HFFc6 (cell line): ENCODE measurements around the gene NLGN3. TPM values are rescaled to one million over a fixed set of nuclear protein-coding genes. Genes with fewer than 3 reads are reported as not detected.

ENCODE experiments used
- DNase-seq: peaks from one replicate; pipeline ENCODE4 v3.0.0-alpha.2; 2018
- H3K27ac Mint-ChIP-seq: 2 replicates; pipeline ENCODE4 v1.8.0; 2020; ENCODE audit warnings: mild to moderate bottlenecking, mixed read lengths
- H3K27me3 Mint-ChIP-seq: 2 replicates; pipeline ENCODE4 v1.8.0; 2021; ENCODE audit warnings: mild to moderate bottlenecking, moderate library complexity, mixed read lengths; ENCODE audit not compliant: insufficient read depth
- H3K36me3 Mint-ChIP-seq: 2 replicates; pipeline ENCODE4 v1.8.0; 2021; ENCODE audit warnings: low read depth, mixed read lengths
- H3K4me1 Mint-ChIP-seq: 2 replicates; pipeline ENCODE4 v1.8.0; 2020; ENCODE audit warnings: low read depth, mixed read lengths
- H3K4me3 Mint-ChIP-seq: 2 replicates; pipeline ENCODE4 v1.8.0; 2020; ENCODE audit warnings: mild to moderate bottlenecking, moderate library complexity, mixed read lengths
- H3K9me3 Mint-ChIP-seq: 2 replicates; pipeline ENCODE4 v1.8.0; 2020; ENCODE audit warnings: mild to moderate bottlenecking, mixed read lengths
- CTCF ChIP-seq: fragments of 200-600 bp; sonication (generic); IDR thresholded peaks from 2 replicates; pipeline ENCODE4 v1.5.0; 2021; ENCODE audit warnings: antibody characterized with exemption, mild to moderate bottlenecking
- total RNA-seq, 6 experiments: library from RNA; stranded (reverse); fragmentation: NEBNext Ultra II Directional; extraction: Animal tissue kit (Norgen Biotek cat#: 25700); gene quantifications; 2 replicates in 1 of 6; 3 replicates in 5 of 6; pipeline ENCODE4 v1.2.3, GENCODE V29; 2021

NLGN3 gene
- total RNA-seq, 6 experiments from 2014 or later = 0.14 to 0.48 (median 0.29) TPM

DNA sequence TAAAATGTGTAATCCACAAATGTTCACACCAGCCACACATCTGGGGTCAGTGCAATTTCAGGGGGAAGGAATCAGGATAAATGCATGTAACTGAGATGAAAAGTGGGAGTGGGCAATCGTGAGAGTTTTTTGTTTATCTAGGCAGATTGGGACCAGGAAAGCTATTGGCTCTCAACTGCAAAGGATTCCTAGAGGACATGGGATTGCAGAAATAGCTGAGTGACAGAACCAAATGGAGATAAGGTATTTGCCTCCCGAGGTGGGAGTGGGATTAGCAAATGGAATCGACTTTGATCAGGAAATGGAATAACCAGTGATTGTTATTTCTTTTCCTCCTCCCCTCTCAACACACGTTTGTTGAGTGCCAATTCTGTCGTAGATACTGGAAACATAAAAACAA is 39.5 kb downstream of the NLGN3 start:
- Mint-ChIP-seq H3K4me3 (no peak overlapping the region), H3K27me3 (peaks cover 5% of the 10 kb centered on the region), H3K36me3 (no peaks in the 10 kb centered on the region), H3K4me1 (peaks cover 20% of the 10 kb centered on the region), H3K9me3 (no peaks in the 10 kb centered on the region), H3K27ac (no peak overlapping the region)
- TF ChIP-seq CTCF = no peak
- no peak for DNase-seq

- H3K36me3 Mint-ChIP-seq = no peaks in the 10 kb centered on the region
Measured at GRCh38 chrX:71184803-71185495, 40.3 kb downstream of the NLGN3 start.

GRCh38 chrX:71191248-71191647 is 46.6 kb downstream of the NLGN3 start:
- no peaks in the 10 kb centered on the region for H3K9me3 Mint-ChIP-seq
- peaks cover 5% of the 10 kb centered on the region for H3K4me1 Mint-ChIP-seq
- no peak for DNase-seq
- no peak for TF ChIP-seq CTCF
- H3K27ac Mint-ChIP-seq = no peak overlapping the region
- no peak overlapping the region for H3K4me3 Mint-ChIP-seq
- H3K36me3 Mint-ChIP-seq = no peaks in the 10 kb centered on the region
- H3K27me3 Mint-ChIP-seq = peaks cover 2% of the 10 kb centered on the region

More at GRCh38 chrX:71184803-71185495, 40.3 kb downstream of the NLGN3 start:
- Mint-ChIP-seq H3K27ac (no peak overlapping the region), H3K4me1 (peaks cover 15% of the 10 kb centered on the region), H3K27me3 (peaks cover 5% of the 10 kb centered on the region), H3K9me3 (no peaks in the 10 kb centered on the region), H3K4me3 (no peak overlapping the region)
- no peak for TF ChIP-seq CTCF
- no peak for DNase-seq

DNA sequence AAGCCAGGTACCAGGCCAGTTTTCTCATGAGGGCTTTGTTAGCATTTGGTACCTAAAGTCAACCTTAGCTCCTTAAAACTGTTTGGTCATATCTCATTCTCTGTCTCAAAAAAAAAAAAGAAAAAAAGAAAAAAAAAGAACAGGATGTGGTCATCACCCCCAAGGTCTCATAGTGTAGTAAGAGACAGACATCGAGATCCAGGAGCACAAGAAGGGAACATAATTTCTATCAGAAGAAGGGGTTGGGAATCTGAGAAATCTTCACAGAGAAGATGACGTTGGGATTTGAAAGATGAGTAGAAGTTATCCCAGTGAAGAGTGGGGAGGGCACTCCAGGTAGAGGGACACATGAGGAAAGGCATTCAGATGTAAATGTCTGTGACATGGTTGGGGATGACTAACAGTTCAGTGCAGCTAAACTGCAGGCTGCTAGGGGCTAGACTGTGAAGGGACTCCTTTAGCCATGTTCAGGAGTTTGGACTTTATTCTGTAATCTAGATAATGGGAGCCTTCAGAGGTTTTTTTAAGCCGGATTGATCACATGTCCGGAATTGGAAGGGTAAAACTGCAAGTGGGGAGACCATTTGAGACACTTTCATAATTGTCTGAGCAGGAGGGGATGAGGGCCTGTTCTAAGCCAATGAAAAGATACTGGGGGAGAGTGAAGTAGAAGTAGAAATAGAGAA is 51.5 kb downstream of the NLGN3 start:
- DNase-seq = no peak
- Mint-ChIP-seq H3K4me1 (peaks cover 9% of the 10 kb centered on the region), H3K27ac (no peak overlapping the region), H3K9me3 (no peaks in the 10 kb centered on the region), H3K4me3 (no peak overlapping the region), H3K27me3 (no peaks in the 10 kb centered on the region), H3K36me3 (no peaks in the 10 kb centered on the region)
- no peak for TF ChIP-seq CTCF

DNA sequence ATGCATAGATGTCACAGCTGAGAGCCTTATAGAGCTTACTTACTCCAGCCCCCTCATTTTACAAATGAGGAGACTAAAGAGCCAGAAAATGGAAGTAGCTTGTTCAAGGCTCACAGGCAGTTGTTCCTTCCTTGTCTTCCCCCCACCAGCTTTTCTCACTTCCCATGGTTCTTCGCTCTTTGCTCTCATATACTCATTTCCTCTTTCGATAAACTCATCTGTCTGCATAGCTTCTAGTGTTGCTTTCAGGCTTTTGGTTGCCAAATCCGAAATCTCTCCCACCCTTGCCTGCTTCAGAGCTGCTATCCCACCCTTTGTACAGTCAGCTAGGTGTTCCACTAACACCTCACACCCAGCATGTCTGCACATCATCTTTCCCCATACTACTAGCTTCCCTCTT is 53.4 kb downstream of the NLGN3 start:
- DNase-seq = no peak
- peaks cover 3% of the 10 kb centered on the region; the same call in 1 of the 2 replicates for H3K27me3 Mint-ChIP-seq
- no peak overlapping the region for H3K4me3 Mint-ChIP-seq
- TF ChIP-seq CTCF = no peak
- H3K9me3 Mint-ChIP-seq = no peaks in the 10 kb centered on the region
- no peaks in the 10 kb centered on the region for H3K36me3 Mint-ChIP-seq
- peaks cover 9% of the 10 kb centered on the region for H3K4me1 Mint-ChIP-seq
- no peak overlapping the region for H3K27ac Mint-ChIP-seq
